HG03460 (cell line): ENCODE data around the gene DENND2C.

ENCODE experiments used
- ATAC-seq: cut with Tn5 transposase; IDR thresholded peaks from one replicate; pipeline ENCODE4 v1.9.1; 2021; ENCODE audit not compliant: unreplicated experiment

DENND2C gene

GRCh38 chr1:114669562-114670082 lies at the start of gene DENND2C:
Gene DENND2C, minus strand, starts transcription at chr1:114670049. Its CDS starts 44,065 bp downstream, at chr1:114625984.
- peak; percentile 57 for ATAC-seq

DNA sequence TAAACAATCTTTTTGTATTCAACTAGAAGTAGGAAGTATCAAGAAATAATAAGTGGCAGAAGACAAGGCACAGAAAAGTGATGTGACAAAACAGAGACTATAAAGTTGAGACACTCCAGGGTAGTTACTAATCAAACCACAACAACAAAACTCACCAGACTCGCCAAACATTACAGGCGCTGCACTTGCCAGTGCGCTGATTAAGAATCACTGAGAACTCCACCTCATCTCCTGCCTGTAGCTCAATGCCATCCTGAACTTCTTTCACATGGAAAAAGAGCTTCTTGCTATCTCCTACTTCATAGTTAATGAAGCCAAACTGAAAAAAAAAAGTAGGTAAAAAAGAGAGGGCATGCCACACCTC lies 49.6 kb upstream of the DENND2C start:
- ATAC-seq, result no peak

DNA sequence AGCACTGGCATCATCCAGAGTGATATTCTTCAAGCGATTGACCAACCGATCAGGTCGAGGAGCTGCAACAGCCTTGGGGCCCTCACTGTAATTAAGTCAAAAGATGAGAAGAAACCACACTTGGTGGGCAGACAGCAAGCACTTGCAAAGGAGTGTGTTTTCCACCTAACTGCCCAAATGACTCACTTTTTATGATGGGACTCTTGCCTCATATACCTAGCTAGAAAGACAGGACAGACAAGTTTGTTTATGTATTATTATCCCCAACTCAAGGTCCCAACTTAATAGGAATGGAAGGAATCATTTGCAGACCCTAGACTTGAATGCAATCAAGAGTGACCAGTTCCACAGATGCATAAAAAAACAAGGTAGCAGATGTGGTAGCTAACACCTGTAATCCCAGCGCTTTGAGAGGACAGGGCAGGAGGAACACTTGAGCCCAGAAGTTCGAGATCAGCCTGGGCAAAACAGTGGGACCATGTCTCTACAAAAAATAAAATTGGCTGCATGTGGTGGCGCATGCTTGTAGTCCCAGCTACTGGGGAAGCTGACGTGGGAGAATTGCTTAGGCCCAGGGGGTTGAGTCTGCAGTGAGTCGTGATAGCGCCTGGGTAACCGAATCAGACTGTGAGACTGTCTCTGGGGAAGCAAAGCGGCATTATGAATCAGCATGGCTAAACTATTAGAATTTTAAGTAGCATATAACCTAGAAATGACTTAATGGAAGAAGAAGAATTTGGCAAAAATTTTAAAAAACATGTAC lies 49.0 kb upstream of the DENND2C start:
- no peak for ATAC-seq

DNA sequence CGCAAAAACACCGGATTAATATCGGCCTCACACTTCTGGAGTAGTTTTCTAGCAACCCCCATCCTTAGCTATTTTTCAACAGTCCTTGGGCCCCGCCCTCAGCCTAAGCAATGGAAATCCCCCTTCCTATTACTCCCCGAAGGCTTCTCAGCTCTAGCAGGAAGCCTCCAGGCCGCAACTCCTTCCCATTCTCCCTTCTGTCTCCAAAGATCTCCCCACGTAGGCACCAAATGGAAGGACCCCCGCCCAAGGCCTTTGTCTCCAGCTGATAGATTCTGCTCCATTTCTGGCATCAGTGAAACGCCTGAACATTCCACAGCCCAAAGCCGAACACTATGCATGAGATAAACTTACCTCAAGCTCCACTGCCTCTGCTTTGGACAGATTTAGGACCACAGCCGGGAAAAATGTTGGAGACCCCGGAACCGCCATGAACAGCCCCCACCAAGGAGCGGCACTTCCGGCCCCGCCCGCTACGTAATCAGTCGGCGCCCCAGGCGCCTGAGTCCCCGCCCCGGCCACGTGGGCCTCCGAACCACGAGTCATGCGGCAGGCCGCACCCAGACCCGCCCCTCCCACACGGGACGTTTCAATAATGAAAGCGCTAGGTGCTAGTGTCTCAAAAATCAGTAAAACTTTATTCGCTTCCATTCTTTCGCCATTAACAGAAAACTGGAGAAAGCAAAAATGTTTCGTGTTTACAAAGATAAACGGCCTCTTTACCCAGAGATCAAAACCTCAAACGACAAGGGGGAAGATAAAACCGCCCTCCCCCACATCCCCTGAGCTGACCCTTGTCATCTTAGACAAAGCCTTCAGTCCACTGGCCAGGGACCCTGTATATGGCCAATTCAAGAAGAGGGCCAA lies 46.7 kb upstream of the DENND2C start, which contains the start of gene NRAS:
NRAS (minus strand) TSS at position 468 of the 867 bp plus-strand sequence. CDS start 611 bp downstream, outside the sequence.
- ATAC-seq, result peak; percentile 94

DNA sequence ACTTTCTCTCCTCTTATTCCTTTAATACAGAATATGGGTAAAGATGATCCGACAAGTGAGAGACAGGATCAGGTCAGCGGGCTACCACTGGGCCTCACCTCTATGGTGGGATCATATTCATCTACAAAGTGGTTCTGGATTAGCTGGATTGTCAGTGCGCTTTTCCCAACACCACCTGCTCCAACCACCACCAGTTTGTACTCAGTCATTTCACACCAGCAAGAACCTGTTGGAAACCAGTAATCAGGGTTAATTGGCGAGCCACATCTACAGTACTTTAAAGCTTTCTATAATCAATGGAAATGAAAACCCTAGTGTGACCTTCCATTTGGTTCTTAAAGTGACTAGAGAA lies 46.1 kb upstream of the DENND2C start:
- ATAC-seq, result no peak

DNA sequence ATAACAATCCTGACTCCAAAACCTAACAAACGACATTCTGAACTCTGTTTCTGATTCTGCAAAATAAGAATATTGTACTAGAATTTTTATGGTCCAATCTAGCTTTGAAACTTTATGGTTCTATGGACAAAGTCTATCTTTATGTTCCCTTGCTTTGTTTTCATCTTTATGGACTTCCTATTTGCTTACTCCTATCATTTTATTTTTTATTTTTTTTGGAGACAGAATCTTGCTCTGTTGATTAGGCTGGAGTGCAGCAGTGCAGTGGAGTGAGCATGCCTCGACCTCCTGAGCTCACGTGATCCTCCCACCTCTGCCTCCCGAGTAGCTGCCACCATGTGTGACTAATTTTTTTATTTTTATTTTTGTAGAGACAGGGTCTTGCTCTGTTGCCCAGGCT lies 43.1 kb upstream of the DENND2C start:
- ATAC-seq, result no peak

- no peak for ATAC-seq
Observed at GRCh38 chr1:114710360-114710759, 40.5 kb upstream of the DENND2C start.

DNA sequence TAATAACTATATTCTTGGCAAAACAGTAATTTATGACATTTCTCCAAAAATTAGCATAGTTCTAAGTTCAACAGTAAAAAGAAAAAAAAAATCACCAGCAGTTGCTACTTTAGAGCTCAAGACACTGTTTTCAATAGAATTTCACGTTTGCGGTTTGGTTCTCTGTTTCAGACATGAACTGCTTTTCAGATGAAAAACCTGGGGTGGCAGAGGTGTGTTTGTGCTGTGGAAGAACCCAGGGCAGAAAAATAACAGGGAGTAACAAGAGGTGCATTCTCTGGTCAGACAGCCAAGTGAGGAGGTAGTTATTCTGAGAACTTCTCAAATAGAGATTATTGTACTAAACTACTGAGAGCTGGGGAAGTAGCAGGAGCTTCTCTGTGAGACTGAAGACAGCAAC lies 37.8 kb upstream of the DENND2C start:
- no peak for ATAC-seq

GRCh38 chr1:114703242-114703641 lies 33.4 kb upstream of the DENND2C start:
- ATAC-seq, result no peak

- ATAC-seq, result no peak
Observed at GRCh38 chr1:114702737-114703136, 32.9 kb upstream of the DENND2C start.

DNA sequence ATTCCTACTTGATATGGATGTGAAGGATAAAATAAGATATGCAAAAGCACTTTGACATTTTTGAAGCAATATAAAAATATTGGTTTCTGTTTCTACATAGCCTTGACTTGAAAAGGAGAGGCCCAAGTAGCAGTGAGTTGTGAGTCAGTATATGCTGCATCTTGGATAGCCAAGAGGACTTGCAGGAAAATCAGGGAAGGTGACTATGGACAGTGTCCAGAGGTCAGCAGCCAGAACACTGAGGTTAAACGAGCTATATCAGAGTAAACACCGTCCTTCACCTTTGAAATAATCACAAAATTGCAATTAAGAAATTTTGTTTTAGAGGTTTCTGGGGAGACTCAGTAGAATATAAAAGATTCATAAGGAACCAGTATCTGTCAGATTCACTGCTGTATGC lies 32.1 kb upstream of the DENND2C start:
- no peak for ATAC-seq

DNA sequence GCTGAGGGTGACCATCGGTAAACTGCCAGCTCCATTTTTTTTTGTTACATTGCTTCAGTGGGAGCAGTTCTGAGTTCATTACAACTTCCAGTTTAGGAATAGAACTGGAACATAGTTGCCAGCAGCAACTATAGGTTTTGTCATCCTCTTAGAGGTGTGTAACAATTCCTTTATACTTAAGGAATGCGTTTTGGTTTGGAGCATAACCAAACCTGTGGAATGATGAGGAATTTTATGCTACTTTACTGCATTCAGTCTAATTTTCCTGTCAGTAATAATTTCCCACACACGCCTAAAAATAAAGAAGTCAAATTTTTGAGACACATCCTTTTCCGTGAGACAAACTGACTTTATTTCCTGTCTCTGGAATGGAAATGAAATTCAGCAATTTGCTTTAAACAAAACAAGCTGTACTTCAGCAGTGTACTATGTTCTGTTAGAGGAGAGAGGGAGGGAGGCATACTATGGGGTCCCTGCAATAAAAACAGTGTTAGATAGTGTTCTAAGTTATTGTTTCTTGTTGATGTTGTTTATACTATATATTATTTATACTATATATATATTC lies 30.3 kb upstream of the DENND2C start:
- no peak for ATAC-seq

- no peak for ATAC-seq
Observed at GRCh38 chr1:114696810-114697209, 27.0 kb upstream of the DENND2C start.

DNA sequence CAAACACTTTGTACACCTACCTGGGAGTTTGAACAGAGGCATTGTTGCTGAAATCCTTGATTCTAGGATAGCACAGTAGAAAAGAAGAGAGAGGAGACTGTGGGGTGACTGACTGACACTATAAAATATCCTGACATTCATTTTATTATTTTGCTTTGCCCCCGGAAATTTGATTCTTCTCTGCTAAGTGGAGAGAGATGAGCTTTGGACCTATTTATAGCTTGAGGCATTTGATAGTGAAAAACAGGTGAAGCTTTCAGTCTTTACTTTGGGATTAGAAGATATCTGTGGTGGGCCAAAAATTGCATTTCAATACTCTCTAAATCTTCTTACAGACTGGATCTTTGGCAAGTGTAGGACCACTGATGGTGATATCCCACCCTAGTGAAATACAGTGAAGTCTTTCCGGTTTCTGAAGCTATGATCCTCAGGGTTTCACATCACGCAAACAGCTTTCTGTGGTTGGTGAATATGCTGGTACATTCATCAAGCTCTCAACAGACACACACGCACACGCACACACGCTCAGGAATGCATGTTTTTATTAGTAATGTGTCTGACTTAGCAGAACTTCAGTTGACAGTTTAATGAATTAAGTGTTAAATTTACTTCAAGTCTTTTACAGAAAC lies 25.7 kb upstream of the DENND2C start, which contains the start of gene AMPD1:
AMPD1 (minus strand) TSS at position 117 of the 629 bp plus-strand sequence; CDS start at position 42, 75 bp downstream.
- no peak for ATAC-seq

DNA sequence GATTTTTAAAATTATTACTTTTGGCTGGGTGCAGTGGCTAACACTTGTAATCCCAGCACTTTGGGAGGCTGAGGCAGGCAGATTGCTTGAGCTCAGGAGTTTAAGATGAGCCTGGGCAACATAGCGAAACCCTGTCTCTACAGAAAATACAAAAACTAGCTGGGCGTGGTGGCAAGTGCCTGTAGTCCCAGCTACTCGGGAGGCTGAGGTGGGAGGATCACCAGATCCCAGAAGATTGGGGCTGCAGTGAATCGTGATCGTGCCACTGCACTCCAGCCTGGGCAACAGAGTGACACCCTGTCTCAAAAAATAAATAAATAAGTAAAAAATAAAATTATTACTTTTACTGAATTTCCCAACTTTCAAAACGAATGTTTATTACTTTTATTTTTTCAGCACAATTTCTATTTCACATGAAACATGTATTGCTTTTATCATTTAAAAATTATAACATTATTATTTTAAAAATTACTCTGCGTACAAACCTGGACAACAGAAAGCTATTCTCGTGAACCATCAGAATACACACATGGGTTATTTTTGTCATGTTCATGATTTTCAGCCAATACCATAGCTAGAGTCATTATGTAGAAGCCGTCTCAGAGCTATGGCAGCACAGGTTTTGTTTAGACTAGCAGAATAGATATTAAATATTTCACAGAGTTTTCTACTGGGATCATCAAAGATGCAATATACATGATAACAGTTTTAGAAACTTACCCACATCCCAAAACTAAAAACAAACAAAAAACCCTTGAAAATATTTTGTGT lies 24.9 kb upstream of the DENND2C start:
- ATAC-seq, result no peak

DNA sequence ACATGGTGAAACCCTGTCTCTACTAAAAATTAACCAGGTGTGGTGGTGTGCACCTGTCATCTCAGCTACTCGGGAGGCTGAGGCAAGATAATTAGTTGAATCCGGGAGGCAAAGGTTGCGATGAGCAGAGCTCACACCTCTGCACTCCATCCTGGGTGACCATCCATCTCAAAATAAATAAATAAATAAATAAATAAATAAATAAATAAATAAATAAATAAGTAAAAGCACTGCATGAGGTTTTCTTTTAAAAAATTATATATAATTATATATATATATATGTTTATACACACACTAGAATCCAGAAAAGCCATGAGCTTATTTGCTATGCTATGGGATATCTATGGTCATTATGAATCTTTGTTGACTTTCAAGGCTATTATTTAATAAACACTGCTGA lies 23.1 kb upstream of the DENND2C start:
- no peak for ATAC-seq

- ATAC-seq, result no peak
Observed at GRCh38 chr1:114691061-114691460, 21.2 kb upstream of the DENND2C start.

GRCh38 chr1:114690148-114690547 lies 20.3 kb upstream of the DENND2C start:
- ATAC-seq, result no peak

GRCh38 chr1:114688526-114688925 lies 18.7 kb upstream of the DENND2C start:
- no peak for ATAC-seq

DNA sequence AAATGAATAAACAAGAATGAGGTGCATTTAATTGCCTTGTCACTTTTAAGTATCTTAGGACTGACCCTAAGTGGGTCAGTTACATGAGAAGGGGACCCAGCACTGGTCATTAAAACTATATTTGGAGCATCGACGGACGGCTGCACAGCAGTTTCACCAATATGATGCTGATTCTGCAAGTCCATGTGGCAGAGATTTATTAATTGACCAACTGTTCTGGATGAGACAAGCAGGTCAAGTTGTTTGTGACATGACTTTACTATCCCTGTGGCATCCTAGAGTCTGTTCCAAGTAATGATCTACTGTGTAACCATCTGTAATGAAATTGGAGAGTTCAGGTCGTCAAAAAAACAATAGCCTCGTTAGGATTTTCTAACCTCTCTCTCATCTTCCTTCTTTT lies 16.0 kb upstream of the DENND2C start:
- ATAC-seq, result no peak
